K562 (cell line): ENCODE results near the gene GRK1. TPM values are rescaled to one million over a fixed set of nuclear protein-coding genes. Genes with fewer than 3 reads are reported as not detected.

ENCODE experiments used
- CTCFL ChIP-seq: IDR thresholded peaks from 2 replicates; pipeline ENCODE4 v1.6.1; 2011; ENCODE audit warnings: borderline replicate concordance, low read depth, mild to moderate bottlenecking, moderate library complexity, low read length; ENCODE audit not compliant: insufficient read depth, poor library complexity, severe bottlenecking
- E4F1 ChIP-seq: fragments of 250-450 bp; sonication (Bioruptor Pico); IDR thresholded peaks from 2 replicates; pipeline ENCODE4 v1.5.0; 2021; ENCODE audit warnings: mild to moderate bottlenecking, borderline replicate concordance
- HOXB6 ChIP-seq: fragments of 250-450 bp; sonication (Bioruptor Pico); IDR thresholded peaks from 2 replicates; pipeline ENCODE4 v1.5.1; 2022; ENCODE audit warnings: mild to moderate bottlenecking, borderline replicate concordance
- ZNF408 ChIP-seq: fragments of 250-450 bp; sonication (Bioruptor Pico); IDR thresholded peaks from 2 replicates; pipeline ENCODE4 v1.4.0; 2020; ENCODE audit warnings: low read depth, mild to moderate bottlenecking, moderate library complexity
- polyA plus RNA-seq, 8 experiments: library from polyadenylated mRNA; depleted of rRNA in 4 of 8; stranded (reverse) in 5 of 8; unstranded in 3 of 8; fragments of >200 nt; fragmentation: Nextera tagmentation in 2 of 8; fragmentation: Illumina TruSeq in 1 of 8; extraction: Ambion mirVana in 2 of 8; extraction: Trizol in 1 of 8; gene quantifications; 2 replicates each; pipeline versions ENCODE4 v1.2.1 to v1.2.3, GENCODE V29; 2011 to 2014; ENCODE audit warnings: inconsistent platforms in 1 of 8, missing spikeins in 1 of 8
- total RNA-seq, 7 experiments: library from RNA; depleted of rRNA in 6 of 7; stranded (reverse); fragments of >200 nt in 6 of 7; fragmentation: Illumina TruSeq in 2 of 7; extraction: Trizol in 2 of 7; gene quantifications; 2 replicates each; pipeline versions ENCODE4 v1.2.1 to v1.2.3, GENCODE V29; 2011 to 2021; ENCODE audit warnings: low replicate concordance in 1 of 7
- TF ChIP-seq, protein P1 (sequence below): fragments of 450-650 bp; IDR thresholded peaks from 2 replicates; pipeline ENCODE4 v1.6.1; 2016; ENCODE audit warnings: mild to moderate bottlenecking, moderate library complexity

GRK1 gene
- total and polyA plus RNA-seq, 9 of the 15 experiments (the other 6 are each of a cell fraction or from before 2014, with no cell fraction given), result 0.09 TPM; not detected in 8

DNA sequence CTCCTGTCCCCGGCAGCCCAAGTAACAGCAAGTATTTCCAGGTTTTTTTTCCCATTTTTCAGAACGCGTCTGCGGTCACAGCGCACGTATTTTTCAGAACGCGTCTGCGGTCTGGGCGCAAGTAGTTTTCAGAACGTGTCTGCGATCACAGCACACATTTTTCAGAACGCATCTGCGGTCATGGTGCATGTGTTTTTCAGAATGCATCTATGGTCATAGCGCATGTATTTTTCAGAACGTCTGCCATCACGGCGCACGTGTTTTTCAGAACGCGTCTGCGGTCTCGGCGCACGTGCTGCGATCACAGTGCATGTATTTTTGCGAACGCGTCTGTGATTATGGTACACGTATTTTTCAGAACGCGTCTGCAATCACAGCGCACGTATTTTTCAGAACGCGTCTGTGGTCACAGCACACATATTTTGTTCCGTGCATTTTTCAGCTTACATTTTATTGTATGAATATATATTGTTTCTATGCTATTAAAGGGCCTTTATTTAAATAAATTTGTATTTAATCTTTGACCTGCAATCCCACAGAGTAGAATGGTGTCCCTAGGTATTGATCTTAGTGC, 28.8 kb upstream of the GRK1 start (continued):
- TF ChIP-seq HOXB6 (CRISPR knock-in tag), result peak; percentile 56; the same call in 1 of the 2 replicates
- TF ChIP-seq CTCFL, result no peak
- TF ChIP-seq, protein P1, sequence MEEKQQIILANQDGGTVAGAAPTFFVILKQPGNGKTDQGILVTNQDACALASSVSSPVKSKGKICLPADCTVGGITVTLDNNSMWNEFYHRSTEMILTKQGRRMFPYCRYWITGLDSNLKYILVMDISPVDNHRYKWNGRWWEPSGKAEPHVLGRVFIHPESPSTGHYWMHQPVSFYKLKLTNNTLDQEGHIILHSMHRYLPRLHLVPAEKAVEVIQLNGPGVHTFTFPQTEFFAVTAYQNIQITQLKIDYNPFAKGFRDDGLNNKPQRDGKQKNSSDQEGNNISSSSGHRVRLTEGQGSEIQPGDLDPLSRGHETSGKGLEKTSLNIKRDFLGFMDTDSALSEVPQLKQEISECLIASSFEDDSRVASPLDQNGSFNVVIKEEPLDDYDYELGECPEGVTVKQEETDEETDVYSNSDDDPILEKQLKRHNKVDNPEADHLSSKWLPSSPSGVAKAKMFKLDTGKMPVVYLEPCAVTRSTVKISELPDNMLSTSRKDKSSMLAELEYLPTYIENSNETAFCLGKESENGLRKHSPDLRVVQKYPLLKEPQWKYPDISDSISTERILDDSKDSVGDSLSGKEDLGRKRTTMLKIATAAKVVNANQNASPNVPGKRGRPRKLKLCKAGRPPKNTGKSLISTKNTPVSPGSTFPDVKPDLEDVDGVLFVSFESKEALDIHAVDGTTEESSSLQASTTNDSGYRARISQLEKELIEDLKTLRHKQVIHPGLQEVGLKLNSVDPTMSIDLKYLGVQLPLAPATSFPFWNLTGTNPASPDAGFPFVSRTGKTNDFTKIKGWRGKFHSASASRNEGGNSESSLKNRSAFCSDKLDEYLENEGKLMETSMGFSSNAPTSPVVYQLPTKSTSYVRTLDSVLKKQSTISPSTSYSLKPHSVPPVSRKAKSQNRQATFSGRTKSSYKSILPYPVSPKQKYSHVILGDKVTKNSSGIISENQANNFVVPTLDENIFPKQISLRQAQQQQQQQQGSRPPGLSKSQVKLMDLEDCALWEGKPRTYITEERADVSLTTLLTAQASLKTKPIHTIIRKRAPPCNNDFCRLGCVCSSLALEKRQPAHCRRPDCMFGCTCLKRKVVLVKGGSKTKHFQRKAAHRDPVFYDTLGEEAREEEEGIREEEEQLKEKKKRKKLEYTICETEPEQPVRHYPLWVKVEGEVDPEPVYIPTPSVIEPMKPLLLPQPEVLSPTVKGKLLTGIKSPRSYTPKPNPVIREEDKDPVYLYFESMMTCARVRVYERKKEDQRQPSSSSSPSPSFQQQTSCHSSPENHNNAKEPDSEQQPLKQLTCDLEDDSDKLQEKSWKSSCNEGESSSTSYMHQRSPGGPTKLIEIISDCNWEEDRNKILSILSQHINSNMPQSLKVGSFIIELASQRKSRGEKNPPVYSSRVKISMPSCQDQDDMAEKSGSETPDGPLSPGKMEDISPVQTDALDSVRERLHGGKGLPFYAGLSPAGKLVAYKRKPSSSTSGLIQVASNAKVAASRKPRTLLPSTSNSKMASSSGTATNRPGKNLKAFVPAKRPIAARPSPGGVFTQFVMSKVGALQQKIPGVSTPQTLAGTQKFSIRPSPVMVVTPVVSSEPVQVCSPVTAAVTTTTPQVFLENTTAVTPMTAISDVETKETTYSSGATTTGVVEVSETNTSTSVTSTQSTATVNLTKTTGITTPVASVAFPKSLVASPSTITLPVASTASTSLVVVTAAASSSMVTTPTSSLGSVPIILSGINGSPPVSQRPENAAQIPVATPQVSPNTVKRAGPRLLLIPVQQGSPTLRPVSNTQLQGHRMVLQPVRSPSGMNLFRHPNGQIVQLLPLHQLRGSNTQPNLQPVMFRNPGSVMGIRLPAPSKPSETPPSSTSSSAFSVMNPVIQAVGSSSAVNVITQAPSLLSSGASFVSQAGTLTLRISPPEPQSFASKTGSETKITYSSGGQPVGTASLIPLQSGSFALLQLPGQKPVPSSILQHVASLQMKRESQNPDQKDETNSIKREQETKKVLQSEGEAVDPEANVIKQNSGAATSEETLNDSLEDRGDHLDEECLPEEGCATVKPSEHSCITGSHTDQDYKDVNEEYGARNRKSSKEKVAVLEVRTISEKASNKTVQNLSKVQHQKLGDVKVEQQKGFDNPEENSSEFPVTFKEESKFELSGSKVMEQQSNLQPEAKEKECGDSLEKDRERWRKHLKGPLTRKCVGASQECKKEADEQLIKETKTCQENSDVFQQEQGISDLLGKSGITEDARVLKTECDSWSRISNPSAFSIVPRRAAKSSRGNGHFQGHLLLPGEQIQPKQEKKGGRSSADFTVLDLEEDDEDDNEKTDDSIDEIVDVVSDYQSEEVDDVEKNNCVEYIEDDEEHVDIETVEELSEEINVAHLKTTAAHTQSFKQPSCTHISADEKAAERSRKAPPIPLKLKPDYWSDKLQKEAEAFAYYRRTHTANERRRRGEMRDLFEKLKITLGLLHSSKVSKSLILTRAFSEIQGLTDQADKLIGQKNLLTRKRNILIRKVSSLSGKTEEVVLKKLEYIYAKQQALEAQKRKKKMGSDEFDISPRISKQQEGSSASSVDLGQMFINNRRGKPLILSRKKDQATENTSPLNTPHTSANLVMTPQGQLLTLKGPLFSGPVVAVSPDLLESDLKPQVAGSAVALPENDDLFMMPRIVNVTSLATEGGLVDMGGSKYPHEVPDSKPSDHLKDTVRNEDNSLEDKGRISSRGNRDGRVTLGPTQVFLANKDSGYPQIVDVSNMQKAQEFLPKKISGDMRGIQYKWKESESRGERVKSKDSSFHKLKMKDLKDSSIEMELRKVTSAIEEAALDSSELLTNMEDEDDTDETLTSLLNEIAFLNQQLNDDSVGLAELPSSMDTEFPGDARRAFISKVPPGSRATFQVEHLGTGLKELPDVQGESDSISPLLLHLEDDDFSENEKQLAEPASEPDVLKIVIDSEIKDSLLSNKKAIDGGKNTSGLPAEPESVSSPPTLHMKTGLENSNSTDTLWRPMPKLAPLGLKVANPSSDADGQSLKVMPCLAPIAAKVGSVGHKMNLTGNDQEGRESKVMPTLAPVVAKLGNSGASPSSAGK, result no peak
- TF ChIP-seq E4F1, result no peak
- TF ChIP-seq ZNF408 (CRISPR knock-in tag), result 0 out of 2 replicates have a peak, but pooled peaks have one; percentile 26
